ENCODE results near the gene VCAM1.
A peak's percentile ranks its signal among the peaks of the same experiment; 100 is the strongest.

DNA sequence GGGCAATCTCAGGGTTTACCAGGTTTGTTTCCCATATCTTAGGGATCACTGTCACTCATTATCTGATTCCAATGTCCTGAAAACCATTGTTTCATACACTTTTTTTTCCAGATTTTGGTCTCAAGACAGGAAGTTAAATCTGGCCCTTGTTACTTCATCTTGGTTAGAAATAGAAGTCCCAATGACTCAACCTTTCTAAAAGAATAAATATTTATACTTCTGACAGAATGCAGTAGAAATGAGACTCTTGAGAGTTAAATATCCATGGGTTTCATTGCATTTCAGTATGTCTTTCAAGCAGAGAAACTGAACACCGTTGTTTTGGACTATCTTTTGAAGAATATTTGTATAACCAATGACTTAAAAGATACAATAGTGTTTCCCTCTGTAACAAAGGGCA lies 19.8 kb upstream of the VCAM1 start:
- TF ChIP-seq POLR2A (IDR thresholded peaks at IDR 0.05; ENCODE audit: low read depth, low read length), result no peak
- no peak for TF ChIP-seq RFX5 (IDR thresholded peaks at IDR 0.05; ENCODE audit: low read depth, low read length)
- TF ChIP-seq, protein P1, sequence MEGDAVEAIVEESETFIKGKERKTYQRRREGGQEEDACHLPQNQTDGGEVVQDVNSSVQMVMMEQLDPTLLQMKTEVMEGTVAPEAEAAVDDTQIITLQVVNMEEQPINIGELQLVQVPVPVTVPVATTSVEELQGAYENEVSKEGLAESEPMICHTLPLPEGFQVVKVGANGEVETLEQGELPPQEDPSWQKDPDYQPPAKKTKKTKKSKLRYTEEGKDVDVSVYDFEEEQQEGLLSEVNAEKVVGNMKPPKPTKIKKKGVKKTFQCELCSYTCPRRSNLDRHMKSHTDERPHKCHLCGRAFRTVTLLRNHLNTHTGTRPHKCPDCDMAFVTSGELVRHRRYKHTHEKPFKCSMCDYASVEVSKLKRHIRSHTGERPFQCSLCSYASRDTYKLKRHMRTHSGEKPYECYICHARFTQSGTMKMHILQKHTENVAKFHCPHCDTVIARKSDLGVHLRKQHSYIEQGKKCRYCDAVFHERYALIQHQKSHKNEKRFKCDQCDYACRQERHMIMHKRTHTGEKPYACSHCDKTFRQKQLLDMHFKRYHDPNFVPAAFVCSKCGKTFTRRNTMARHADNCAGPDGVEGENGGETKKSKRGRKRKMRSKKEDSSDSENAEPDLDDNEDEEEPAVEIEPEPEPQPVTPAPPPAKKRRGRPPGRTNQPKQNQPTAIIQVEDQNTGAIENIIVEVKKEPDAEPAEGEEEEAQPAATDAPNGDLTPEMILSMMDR (conservative IDR thresholded peaks at IDR 0.05; ENCODE audit: low read depth, low read length), result no peak
- TF ChIP-seq, protein P2, sequence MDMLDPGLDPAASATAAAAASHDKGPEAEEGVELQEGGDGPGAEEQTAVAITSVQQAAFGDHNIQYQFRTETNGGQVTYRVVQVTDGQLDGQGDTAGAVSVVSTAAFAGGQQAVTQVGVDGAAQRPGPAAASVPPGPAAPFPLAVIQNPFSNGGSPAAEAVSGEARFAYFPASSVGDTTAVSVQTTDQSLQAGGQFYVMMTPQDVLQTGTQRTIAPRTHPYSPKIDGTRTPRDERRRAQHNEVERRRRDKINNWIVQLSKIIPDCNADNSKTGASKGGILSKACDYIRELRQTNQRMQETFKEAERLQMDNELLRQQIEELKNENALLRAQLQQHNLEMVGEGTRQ (IDR thresholded peaks at IDR 0.05; ENCODE audit: low read depth, low read length), result no peak
- TF ChIP-seq MAZ (IDR thresholded peaks at IDR 0.05; ENCODE audit: borderline replicate concordance, low read depth, low read length), result no peak
- TF ChIP-seq, protein P3, sequence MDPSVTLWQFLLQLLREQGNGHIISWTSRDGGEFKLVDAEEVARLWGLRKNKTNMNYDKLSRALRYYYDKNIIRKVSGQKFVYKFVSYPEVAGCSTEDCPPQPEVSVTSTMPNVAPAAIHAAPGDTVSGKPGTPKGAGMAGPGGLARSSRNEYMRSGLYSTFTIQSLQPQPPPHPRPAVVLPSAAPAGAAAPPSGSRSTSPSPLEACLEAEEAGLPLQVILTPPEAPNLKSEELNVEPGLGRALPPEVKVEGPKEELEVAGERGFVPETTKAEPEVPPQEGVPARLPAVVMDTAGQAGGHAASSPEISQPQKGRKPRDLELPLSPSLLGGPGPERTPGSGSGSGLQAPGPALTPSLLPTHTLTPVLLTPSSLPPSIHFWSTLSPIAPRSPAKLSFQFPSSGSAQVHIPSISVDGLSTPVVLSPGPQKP (IDR thresholded peaks at IDR 0.05; ENCODE audit: borderline replicate concordance, low read depth, low read length), result no peak
- peak; percentile 77 for TF ChIP-seq CEBPB (IDR thresholded peaks at IDR 0.05; ENCODE audit: low read depth, low read length)

All from IMR-90 (cell line).